ENCODE measurements around the gene CELF4.

CELF4 gene

GRCh38 chr18:37254236-37254754 lies 311.3 kb downstream of the CELF4 start:
- no peak for DNase-seq (ENCODE audit: low spot score)

DNA sequence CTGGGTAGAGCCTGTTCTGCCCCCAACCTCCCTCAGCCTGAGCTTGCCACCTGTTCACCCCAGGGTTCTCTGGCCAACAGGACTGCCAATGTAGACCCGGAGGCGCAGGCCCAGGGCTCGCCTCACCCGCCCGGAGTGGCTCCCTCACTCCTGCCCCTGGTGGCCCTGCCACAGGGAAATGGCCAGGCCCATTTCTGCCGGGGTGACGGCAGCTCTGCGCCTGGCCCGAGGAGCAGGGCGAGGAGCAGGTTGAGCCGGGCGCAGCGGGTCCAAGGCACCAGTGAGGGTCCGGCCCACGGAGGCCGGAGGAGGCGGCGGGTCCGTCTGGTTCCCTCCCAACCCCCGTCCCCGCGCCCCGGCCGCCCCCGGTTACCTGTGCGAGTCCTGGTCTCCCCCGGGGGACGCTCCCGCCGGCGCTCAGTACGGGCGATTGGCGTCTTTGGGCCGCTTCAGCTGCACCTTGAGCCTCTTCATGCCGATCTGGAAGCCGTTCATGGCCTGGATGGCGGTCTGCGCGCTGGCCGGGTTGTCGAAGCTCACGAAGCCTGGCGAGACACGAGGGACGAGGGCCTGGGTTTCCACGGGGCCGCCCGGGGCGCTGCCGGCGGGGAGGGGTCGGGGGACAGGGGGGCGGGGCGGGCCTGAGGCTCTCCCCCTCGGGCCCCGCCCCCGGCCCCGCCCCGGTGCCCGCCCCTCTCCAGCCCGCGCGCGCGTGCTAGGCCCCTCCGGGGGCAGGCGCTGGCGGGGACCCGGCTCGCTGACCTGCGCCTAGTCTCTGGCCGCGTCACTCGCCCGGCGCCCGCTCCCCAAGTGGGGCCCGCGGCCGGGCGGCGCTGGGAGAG lies 312.0 kb downstream of the CELF4 start:
- DNase-seq (ENCODE audit: low spot score): no peak

DNA sequence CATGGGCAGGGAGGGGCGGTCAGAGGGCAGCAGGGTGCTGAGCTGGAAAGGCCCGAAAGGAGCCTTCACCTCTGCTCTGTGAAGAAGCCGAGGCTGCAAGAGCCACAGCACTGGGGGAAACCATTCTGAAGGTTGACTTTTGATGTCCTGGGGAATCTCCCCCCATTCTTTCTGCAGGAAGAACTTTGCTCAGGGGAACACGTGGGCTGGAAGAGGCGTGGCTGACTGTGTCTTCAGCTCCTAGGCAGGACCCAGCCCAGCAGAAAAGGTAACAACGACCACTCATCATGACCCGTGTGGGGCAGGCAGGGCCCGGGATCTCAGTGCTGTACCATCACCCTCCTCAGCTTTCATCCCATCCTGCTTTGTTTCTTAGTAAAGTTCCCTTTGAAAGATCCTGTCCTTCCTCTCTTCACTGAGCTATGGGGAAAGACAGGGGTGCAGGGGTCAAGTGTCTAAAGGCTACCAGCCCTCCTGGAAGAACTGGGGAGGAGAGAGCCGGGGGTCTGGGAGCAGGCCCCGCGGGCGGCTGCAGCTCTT lies 312.7 kb downstream of the CELF4 start:
- no peak for DNase-seq (ENCODE audit: low spot score)

DNA sequence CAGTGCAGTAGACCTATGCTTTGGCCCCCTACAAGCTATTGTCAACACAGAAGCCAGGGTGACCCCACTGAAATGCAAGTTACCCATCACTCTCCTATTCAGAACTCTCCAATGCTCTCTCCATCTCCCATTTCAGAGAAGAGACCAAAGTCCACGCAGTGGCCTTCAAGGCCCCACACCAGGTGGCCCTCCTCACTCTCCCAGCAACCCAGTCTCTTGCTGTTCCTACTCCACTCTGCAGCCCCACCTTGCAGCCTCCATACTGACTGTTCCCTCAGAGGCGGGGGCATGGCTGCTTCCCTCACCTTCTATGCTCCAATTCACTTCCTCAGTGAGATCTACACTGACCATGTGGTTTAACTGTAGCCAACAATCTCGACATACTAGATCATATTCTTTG lies 313.3 kb downstream of the CELF4 start:
- DNase-seq (ENCODE audit: low spot score): no peak

DNA sequence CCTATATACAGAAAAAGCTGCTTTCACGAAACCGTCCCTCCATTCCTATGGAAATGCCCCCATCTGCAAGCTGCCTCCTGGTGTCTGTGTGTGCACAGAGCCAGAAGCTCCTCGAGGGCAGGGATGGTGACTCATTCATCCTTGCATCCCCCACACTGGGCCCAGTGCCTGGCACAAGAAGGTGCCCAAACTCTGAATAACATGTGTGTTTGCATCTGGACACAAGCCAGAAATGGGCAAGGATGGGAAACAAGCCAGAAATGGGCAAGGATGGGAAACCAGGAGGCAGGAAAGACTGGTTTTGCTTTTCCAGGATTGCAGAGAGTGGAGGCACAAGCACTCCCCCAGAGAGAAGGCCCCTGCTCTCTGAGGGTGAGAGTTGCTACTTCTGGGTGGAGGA lies 313.9 kb downstream of the CELF4 start:
- DNase-seq (ENCODE audit: low spot score): no peak

GRCh38 chr18:37249895-37250618 lies 315.5 kb downstream of the CELF4 start:
- DNase-seq (ENCODE audit: low spot score): no peak

DNA sequence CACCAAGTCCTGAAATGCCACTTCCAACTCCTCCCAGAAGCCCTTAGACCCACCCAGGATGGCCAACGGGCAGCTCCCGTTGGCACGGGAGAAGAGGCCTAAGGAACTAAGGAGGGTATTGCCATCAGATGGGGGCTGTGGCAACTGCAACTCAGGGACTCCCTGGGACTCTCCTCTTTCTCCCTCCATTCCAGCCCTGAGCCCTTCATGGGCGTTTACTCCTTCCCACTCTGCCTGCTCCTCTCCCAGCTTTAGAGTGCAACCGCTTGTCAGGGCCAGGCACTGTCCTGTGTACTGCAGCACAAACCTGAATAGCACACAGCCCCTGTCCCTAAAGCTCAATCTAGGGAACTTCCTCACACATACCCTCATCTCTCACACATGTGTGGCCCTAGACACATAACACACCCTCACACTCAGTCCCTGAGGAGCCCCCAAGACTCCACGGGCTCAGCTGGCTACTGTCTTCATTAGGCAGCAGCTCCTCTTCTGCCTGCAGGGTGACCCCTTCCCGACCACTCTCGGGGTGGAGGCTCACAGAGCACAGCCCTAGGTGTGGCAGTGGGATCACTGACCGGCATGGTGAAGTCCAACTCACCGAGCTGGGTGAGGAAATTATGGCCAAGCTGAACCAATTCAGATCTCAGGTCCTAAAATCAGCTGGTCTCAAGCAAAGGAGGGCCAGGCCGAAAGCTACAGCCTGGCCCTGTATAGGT lies 316.3 kb downstream of the CELF4 start:
- DNase-seq (ENCODE audit: low spot score): no peak

DNA sequence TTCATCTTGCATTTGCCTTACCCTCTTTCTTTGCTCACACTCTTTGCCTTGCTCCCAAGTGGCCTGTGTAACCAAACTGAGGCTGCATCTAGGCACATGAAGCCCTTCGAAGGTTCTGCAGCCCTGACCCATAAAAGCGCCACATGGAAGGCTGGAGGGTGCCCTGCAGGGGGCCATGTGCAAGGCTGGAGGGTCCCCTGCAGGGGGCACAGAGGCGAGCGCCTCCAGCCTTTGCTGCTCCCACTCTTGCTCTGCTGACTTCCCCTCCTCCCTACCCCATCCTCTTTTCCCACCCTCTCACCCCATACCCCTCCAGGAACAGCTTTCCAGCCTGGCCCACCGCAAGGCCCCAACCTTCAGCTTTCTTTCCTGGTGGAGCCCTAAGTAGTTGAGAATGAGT lies 317.3 kb downstream of the CELF4 start:
- no peak for DNase-seq (ENCODE audit: low spot score)

DNA sequence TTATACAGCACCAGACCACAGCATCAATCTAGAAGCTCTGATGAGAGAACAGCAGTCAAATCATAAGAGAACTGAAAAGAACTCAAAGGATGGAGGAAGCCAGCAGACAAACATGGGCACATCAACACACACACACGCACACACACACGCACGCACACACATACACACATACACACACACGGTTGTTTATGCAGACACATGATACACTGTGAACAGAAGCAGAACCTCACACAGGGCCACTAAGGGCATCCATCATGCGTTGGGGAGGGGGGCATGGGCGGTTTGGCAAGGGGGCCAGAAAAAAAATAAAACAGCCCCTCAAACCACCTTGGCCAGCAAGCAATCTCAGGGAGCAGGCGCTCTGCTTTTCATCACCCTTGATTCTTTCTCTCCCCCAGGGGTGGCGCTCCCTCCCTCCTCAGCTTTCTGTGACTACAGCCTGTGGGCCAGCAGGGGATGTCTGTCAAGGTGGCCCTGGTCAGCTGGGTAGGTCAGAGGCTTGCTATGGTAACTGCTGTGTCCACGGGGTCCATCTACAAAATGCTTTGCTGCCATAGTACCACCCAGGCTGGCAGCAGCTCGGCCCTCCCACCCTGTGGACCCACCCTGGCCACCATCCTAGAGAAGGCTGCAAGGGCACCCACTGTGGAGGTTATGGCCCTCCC lies 318.0 kb downstream of the CELF4 start:
- DNase-seq (ENCODE audit: low spot score): no peak

GRCh38 chr18:37246779-37247340 lies 318.7 kb downstream of the CELF4 start:
- no peak for DNase-seq (ENCODE audit: low spot score)

- no peak for DNase-seq (ENCODE audit: low spot score)
Observed at GRCh38 chr18:37244618-37245017, 321.0 kb downstream of the CELF4 start.

DNA sequence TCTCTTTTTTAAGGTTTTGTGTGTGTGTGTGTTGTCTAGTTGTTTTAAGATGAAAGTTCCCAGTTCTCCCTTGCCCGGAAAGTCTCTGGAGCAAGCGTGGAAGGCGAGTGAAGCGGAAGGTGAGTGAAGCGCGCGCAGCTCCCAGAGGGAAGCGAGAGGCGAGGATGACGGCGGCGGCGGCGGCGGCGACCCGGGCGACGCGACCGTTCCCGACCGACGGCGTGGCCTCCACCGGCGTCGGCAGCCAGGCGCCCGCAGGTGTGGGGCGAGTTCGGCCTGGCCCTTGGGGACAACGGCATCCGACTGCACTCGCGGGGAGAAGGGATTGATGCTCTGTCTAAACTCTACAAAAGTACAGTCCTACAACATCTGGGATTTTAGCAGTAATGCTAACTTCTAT lies 321.9 kb downstream of the CELF4 start:
- no peak for DNase-seq (ENCODE audit: low spot score)

- DNase-seq (ENCODE audit: low spot score): no peak
Observed at GRCh38 chr18:37242826-37243560, 322.6 kb downstream of the CELF4 start.

DNA sequence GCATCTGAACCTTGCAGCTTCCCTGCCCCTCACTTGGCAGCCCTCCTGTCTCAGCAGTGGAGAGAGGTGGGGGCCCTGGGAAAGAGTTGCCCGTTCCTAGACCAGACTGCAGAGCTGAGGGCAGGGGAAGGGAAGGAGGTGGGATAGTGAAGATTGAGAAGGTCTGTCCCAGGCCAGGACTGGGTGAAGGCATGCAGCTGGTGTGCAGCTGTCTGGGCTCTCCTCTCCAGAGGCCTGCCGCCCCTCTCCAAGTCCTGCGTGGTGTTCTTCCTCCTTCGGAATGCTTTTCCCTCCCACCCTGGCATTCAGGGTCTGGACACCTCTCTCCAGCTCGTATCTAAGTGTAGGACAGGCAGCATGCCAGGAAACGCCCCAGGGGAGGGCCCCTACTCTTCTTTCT lies 323.5 kb downstream of the CELF4 start:
- DNase-seq (ENCODE audit: low spot score): no peak

DNA sequence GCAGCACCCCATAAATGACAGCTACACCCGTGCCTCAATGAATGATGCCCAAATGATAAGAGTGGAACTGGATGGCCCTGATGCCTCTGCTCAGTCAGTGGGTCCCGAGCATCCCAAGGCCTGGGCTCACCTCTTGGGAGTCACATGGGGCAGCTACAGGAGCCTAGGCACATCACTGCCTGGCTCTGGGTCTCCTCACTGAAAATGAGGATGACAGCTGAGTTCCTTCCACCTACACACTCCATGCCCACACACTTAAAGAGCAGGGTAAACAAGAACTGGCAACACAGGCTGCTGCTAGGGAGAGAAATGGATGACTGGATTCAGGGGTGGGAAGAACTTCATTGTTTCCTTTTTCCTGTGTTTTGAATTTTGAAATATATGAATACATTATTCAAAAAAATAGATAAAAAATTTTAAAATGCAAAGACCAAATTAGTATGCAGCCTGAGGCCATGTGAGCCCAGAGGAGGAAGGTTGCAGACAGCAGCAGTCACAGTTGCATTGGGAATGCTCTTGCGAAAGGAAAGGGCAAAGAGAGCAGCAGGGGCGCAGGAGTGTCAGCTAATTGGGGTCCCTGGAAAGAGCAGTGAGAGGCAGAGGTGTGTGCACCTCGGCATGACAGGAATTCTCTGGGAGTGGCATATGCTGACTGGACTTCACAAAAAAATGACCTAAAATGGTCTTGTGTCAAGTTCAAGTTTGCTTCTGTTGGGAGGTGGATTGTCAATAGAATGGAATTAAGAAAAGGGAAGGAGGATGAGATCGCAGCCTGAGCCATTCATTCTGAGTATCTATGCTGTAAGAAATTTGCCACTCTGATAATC lies 327.1 kb downstream of the CELF4 start:
- no peak for DNase-seq (ENCODE audit: low spot score)

DNA sequence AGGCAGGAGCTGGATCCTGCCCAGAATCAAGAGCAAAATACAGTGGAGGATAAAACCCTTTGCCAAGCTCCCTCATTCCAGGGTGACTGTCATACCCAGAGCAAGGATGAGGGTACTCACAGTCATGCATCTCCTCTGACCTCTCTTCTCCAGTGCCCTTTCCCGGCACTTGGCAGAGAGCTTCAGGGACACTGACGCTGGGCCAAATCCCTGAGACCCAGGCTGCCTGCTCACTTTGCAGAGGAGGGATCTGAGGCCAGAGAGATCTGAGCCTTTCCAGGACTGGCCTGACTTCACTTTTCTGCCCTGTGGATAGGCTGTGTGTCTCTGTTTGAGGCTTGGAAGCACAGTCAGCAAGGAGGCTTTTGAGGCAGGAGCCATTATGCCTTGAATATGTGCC lies 330.0 kb downstream of the CELF4 start:
- DNase-seq (ENCODE audit: low spot score): no peak

- no peak for DNase-seq (ENCODE audit: low spot score)
Observed at GRCh38 chr18:37231251-37231650, 334.3 kb downstream of the CELF4 start.

DNA sequence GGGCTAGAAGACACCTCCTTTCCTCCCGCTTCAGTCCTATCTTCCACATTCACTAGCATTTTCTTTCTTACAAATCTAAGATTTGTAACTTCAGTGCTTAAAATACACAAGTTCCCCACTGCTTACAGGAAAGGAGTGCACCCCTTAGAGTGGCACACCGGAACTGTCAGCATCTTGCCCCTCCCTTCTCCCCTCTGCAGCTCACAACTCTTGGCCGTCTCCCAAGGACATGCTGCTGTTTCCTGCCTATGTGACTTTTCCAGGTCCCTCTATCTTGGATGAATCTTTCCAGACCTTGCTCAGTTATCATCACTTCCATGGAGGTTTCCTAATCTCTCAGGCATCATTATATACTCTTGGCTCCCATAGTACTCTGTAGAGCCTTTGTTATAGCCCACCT lies 334.8 kb downstream of the CELF4 start:
- DNase-seq (ENCODE audit: low spot score): no peak

- no peak for DNase-seq (ENCODE audit: low spot score)
Observed at GRCh38 chr18:37225279-37225678, 340.3 kb downstream of the CELF4 start.

GRCh38 chr18:37222999-37223378 lies 342.6 kb downstream of the CELF4 start:
- DNase-seq (ENCODE audit: low spot score): no peak

Data from globus pallidus (tissue), 1 donor.